WERI-Rb-1 (cell line): ENCODE data around the gene MYMK.

Experiments
- DNase-seq: peaks from one replicate; pipeline ENCODE4 v3.0.0-alpha.2; 2020
- H3K27ac ChIP-seq: fragments of 250-450 bp; sonication (Bioruptor Pico); 2 replicates; pipeline ENCODE4 v1.5.1; 2020; ENCODE audit warnings: mild to moderate bottlenecking, moderate library complexity
- H3K27me3 ChIP-seq: fragments of 250-450 bp; sonication (Bioruptor Pico); 2 replicates; pipeline ENCODE4 v1.5.1; 2021; ENCODE audit warnings: mild to moderate bottlenecking, low read depth, moderate library complexity; ENCODE audit not compliant: insufficient read depth, severe bottlenecking
- H3K36me3 ChIP-seq: fragments of 250-450 bp; sonication (Bioruptor Pico); 2 replicates; pipeline ENCODE4 v1.5.1; 2020; ENCODE audit warnings: mild to moderate bottlenecking, moderate library complexity
- H3K4me3 ChIP-seq: 2 replicates; pipeline ENCODE4 v1.5.1; 2011; ENCODE audit warnings: low read depth, mild to moderate bottlenecking, control low read depth, low read length
- H3K9me3 ChIP-seq: fragments of 250-450 bp; sonication (Bioruptor Pico); 2 replicates; pipeline ENCODE4 v1.5.1; 2021; ENCODE audit warnings: mild to moderate bottlenecking, moderate library complexity; ENCODE audit not compliant: severe bottlenecking
- CTCF ChIP-seq: IDR thresholded peaks from 2 replicates; pipeline ENCODE4 v1.5.1; 2011; ENCODE audit warnings: low read depth, mild to moderate bottlenecking, control low read depth, inconsistent platforms, low read length

Gene MYMK

GRCh38 chr9:133509179-133510083, 15.3 kb downstream of the MYMK start:
- Histone ChIP-seq H3K36me3 (no peaks in the 10 kb centered on the region), H3K27me3 (no peaks in the 10 kb centered on the region), H3K27ac (no peak overlapping the region), H3K9me3 (no peaks in the 10 kb centered on the region), H3K4me3 (no peak overlapping the region)
- TF ChIP-seq CTCF, result no peak
- DNase-seq, result no peak

GRCh38 chr9:133508046-133508445, 16.7 kb downstream of the MYMK start:
- Histone ChIP-seq H3K27me3 (no peaks in the 10 kb centered on the region), H3K9me3 (no peaks in the 10 kb centered on the region), H3K36me3 (no peaks in the 10 kb centered on the region), H3K4me3 (no peak overlapping the region), H3K27ac (no peak overlapping the region)
- TF ChIP-seq CTCF, result no peak
- DNase-seq, result no peak

GRCh38 chr9:133507246-133507965, 17.4 kb downstream of the MYMK start:
- no peak overlapping the region for H3K27ac ChIP-seq
- no peaks in the 10 kb centered on the region for H3K36me3 ChIP-seq
- no peaks in the 10 kb centered on the region for H3K9me3 ChIP-seq
- no peak for TF ChIP-seq CTCF
- H3K4me3 ChIP-seq, result no peak overlapping the region
- no peaks in the 10 kb centered on the region for H3K27me3 ChIP-seq
- DNase-seq, result no peak

- Histone ChIP-seq H3K36me3 (no peaks in the 10 kb centered on the region), H3K27me3 (no peaks in the 10 kb centered on the region), H3K27ac (no peak overlapping the region), H3K4me3 (no peak overlapping the region), H3K9me3 (no peaks in the 10 kb centered on the region)
- DNase-seq, result no peak
- TF ChIP-seq CTCF, result no peak
Observed at GRCh38 chr9:133506653-133507038, 18.1 kb downstream of the MYMK start.

- Histone ChIP-seq H3K27ac (no peak overlapping the region), H3K9me3 (no peaks in the 10 kb centered on the region), H3K36me3 (no peaks in the 10 kb centered on the region), H3K27me3 (no peaks in the 10 kb centered on the region), H3K4me3 (no peak overlapping the region)
- no peak for DNase-seq
- no peak for TF ChIP-seq CTCF
Observed at GRCh38 chr9:133505901-133506652, 18.7 kb downstream of the MYMK start.
